Measurements from ENCODE around the gene SLC17A3.

Gene SLC17A3

DNA sequence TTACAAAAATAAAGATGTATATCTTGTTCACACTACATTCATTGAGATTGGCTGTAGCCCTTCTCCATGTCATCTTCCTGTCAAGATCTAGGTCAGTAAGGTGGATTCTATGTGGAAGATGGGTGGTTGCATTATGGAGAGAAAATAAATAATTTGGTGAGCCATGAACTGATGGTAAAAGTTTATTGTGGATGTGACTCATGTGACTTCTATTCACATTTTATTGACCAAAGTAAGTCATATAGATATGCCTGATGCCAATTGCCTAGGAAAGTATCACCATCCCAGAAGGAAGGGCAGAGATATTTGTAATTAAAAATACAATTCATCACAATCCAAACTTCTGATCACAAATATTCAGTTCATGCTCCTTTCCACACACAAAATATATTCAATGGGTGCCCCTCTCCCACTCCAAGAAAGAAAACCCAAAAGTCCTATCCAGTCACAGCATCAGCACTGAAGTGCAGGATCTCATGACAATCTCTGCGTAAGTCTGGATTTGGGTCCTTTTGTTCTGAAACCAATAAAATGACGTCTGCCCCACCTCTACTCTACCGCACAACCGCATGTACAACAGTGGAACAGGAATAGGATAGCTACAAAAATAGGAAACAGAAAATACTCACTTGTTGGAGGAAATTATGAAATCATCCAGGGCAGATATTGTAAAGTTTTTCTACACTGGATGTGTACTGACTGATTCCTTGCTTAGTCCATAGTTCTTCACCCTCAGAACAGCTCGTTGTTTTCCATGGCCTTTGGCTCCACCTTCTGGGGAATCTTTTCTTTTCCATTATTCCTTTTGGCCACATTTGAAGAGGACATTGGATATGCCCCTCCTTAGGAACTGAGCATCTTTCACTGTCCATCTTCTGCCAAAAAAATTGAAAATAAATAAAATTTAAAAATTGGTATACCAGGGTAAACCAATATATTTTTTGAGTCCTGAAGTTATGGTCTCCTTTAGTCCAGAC, 16.1 kb upstream of the SLC17A3 start:
- DNase-seq = peak; percentile 54 to 79 (median 61)

DNA sequence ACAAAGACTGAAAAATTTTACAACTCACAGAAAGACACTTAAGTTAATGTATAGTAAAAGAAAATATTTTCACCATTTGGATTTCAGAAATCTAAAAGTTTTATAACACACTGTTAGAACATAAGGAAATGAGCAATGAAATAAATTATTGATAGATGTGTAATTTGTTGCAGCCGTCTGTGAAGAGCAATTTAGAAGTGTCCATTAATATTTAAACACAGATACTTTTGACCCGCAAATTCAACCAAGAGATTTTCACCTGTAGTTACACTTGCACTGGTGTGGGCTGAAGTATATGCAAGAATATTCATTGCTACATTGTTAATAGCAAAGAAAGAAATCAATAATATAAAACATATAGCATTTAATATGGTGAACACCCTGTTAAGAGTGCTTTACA, 14.6 kb upstream of the SLC17A3 start:
- DNase-seq = no peak

DNA sequence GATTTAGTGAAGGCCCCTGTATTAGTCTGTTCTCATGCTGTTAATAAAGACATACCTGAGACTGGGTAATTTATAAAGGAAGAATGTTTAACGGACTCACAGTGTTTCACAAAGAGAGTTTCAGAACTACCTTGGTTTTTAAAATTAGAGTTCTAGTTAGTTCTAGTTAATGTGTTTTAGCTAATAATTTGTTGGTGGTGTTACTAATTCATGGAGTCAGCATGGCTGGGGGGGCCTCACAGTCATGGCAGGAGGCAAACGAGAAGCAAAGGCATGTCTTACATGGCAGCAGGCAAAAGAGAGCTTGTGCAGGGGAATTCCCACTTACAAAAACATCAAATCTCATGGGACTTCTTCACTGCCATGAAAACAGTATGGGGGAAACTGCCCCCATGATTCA, 12.0 kb upstream of the SLC17A3 start:
- no peak for DNase-seq

DNA sequence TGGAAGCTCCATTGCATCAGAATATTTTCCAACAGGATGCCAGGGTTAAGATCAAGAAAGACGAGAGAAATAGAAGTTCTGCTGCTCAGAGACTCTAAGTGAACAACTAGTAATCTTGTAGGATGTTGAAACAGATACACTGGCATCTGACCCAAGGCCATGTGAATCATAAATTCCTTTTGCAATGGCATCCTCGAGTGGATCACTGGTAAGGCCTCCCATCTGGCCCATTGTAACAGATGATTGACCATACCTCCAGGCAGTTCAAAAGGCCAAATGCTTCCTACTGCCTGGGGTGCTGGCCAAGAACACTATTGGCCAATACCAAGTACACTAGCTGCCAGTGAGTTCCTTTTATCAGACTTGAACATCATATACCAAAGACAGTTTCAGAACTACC, 9.9 kb upstream of the SLC17A3 start:
- DNase-seq = no peak

DNA sequence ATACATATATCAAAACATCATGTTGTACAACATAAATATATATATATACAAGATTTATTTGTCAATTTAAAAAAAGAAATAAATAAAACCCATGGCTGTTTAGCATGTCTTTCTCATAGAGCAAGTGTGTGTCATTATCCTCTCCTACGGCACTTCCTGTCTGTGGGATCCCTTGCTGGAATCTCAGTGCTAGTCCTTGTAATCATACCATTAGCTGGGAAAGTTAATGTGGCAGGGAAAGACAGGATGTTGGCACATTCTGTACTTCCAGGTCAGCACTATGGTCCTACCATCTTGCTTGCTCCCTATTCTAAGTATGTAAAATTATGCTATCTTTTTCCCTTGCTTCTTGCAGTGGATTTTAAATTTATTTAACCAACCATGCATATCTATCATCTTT, 9.5 kb upstream of the SLC17A3 start:
- DNase-seq = peak in 1 of 3 experiments; percentile 2

DNA sequence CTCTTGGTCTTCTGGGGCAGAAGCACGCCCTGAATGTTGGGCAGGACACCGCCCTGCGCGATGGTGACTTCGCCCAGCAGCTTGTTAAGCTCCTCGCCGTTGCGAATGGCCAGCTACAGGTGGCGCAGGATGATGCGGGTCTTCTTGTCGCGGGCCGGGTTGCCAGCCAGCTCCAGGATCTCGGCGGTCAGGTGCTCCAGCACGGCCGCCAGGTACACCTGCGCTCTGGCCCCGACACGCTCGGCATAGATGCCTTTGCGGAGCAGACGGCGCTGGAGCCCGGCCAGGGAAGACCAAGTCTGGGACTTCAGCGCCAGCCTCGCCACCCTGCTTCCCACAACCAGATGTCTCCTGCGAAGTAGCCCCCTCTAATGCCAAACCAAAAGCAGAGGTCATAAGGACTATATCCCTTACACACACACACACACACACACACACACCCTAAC, 8.0 kb upstream of the SLC17A3 start:
- no peak for DNase-seq

DNA sequence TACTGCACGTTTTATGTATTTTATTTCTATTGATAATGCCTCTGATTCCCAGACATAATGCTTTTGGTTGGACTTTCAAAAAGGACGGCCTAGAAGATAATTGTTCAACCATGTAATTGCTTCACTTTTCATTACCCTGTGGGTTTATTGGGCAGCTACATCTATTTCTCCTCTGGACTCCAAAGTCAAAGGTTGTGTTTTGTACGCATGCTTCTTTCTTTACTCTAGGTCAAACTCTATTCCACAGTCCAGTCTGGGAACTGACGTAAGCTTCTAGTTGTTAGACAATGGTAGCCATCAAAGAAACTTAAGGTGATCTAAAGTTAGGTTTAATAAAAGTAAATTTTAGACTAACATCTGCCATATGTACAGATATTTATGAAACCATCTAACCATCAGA, 6.6 kb upstream of the SLC17A3 start:
- no peak for DNase-seq

DNA sequence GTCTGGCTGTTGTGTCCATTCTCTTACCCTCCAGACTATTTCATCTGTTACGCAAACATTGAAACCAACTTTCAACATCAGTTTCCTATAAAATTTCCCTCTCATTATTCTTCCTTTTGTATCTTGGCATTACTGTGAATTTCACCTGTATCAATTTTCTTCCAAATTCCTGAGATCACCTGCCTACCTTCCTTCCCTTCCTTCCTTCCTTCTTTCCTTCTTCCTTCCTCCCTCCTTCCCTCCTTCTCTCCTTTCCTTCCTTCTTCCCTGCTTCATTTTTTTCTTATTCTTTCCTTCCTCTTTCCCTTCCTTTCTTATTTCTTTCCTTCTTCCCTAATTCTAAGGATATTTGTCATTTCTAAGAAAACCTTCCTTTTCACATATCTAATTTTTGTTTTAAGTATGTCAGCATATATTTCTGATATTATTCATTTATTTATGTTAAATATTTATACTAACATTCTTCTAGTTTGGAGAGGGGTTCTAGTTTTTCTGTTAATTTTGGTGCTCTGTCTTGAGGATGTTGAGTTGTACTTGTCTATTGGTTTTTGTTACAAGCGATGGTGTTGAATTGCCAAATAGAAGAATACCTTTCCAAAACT, 4.8 kb upstream of the SLC17A3 start:
- no peak for DNase-seq

DNA sequence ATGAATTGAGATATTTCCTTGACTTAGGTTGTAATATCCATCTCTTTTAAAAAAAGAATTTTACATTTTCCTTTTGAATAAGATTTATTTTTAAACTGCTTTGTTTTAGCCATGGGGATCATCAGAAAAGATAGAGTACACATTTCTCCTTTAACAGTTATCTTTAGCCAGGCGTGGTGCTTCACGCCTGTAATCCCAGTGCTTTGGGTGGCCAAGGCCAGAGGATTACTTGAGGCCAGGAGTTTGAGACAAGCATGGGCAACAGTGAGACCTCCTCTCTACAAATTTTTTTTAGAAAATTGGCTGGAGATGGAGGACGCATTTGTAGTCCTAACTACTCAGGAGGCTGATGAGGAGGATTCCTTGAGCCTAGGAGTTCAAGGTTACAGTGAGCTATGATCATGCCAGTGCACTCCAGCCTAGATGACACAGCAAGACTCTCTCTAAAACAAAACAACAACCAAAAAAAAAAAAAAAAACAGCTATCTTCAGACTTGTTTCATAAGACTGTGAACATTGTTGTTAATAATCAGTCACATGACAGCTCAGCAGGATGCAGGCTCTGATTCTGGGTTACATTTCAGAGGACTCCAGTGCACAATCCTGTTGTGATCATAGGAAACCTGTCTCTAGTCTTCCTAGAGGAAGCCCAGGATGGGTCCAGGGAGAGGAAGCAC, 2.0 kb upstream of the SLC17A3 start:
- DNase-seq = no peak

DNA sequence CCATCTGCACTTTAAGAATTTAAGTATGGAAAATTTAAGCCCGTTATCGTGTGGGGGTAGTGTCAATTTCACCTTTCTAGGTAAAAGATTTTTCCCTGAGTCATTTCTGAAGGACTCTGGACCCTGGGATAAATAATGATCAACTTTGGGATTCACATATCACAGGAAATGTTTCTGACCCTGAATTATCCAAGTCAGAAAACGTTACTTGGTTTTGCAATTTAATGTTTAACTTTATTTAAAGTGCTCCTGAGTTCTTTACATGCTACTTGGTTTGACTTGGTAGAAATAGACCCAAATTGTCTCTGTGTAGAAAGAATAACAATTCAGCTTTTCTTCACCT, 1.5 kb upstream of the SLC17A3 start:
- DNase-seq = no peak

DNA sequence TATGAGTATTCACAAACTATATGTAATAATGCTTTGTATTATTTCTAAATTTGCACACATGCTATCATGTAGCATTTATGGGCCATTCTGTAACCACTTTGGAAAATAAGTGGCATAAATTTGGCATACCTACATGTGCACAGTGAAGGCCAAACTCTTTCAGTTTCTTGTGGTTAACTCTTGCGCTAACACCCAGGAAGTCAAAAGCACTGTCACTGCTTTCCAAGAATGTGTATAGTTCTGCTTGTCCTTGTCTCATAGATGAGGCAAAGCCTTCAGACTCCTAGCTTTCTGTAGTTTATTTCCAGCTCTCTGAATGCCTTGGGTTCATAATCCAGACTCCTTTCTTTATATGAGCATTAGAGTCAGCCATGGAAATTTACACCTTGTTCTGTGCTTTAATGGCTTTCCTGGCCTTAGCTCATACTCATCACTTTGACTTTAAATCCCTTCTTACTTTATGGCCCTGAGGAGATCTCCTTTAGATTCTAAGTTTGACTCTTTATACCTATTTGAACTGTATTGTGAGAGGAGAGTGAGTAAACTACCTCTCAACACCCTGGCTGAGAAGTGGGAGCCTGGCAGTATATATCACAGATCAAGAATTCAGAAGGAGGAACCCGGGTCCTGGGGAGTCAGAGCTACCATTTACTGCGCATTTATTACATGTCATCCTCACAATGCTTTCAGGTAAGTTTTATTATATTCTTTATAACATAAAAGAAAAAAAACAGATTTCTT, 949 bp upstream of the SLC17A3 start:
- DNase-seq = no peak

DNA sequence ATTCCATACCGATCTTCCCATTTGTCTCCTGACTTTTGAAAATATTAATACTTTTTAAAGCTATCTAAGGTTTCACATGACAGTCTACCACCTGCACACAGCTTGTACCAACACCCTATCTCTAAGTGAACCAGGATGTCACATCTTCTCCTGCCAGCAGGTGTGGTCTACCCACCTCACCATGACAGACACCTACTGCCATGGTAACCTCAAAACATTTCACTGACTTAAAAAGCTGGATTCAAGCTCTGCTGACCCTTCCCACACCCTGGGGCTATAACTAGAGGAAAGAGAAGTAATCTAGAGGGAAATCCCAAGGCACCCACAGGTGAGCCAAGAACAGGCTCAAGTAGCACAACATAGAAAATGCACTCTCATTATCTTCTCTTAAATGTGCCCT, 1.2 kb downstream of the SLC17A3 start:
- DNase-seq = no peak

DNA sequence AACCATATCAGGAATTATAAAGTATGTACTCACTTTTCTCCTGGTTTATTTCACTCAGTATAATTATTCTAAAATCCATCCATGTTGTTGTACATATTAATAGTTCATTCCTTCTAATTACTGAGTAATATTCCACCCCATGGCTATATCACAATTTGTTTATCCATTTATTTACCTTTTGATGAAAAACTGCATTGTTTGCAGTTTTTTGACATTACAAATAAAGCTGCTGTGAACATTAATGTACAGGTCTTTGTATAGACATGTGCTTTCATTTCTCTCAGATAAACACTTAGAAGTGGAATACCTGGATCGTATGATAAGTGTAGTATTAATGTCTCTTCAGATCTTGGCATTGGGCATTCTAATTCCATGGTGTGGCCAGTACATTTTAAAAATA, 4.2 kb downstream of the SLC17A3 start:
- no peak for DNase-seq

DNA sequence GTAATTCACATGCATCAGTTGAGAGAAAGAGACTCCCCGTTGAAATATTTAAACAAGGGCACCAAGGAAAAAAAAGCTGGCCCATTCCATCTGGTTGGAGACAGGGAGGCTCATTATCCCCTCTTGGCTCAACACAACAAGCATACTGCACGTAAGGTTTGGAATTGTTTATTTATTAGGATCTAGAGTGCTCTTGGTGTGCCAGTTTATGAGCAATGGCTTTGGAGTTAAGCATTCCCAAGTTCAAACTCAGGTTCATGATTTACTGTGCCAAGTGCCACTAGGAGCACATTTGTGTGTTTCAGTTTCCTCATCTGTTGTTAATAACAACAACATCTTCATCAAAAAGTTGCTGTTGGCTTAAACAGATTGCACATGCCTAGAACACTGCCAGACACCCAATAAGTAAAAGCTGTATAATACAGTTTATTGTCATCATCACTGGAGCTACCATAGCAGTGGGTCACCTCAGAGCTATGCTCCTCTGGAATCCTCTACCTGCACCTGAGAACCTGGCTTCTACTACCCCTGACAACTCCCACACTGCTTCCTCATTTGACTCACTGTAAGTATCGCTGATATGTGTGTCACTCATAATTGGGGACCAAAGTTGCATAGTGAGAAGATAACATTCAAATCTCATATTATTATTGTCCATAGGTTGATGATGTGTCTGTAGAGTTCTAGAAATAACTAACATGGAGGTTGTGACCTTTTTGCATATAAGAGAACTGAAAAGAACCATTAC, 5.4 kb downstream of the SLC17A3 start:
- DNase-seq = no peak

DNA sequence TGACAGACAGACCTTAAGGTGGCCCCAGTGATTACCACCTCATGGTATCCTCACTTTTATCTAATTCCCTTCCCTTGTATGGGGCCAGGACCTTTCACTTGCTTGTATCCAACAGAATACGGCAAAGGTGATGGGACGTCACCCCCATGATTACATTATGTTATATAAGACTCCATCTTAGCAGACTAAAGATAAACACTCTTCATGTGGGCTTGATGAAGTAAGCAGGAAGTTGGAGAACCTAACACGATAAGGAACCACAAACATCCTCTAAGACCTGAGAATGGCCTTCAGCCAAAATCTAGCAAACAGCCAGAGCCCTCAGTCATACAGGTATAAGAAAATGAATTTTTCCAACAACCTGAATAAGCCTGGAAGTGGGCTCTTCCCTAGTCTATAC, 8.0 kb downstream of the SLC17A3 start:
- no peak for DNase-seq

DNA sequence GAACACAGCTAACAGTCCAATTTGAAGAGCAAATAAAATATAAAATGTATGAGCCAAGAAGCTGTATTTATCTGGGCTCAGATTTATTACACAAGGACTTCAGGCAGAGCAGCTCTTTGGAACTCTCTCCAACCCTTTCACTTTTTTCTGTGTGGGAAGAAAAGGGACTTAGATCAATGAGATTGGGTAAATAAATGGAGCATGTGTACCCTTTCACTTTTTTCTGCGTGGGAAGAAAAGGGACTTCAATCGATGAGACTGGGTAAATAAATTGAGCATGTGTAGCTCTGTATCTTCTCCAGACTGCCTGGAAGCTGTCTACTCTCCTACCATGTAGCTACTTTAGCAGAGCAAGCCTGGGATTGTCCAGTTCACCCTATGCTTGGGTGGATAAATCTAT, 10.7 kb downstream of the SLC17A3 start:
- DNase-seq = no peak

DNA sequence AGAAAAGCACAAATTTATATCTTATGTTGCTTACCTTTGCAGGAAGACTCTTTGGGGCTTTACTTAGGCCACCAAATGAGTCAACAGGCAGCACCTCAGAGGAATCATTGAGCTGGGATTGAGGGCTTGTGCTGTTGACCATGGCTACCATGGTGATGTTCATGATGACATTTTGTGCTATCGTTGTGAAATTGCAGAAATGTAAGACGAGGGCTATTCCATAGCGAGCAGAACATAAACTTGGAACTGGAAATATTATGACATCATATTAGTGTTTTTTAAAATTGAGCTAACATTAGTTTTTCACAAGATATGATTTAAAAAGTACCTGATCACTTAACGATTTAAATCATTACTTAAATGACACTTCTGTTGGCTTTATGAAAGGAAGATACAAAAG, 11.8 kb downstream of the SLC17A3 start:
- DNase-seq = no peak

DNA sequence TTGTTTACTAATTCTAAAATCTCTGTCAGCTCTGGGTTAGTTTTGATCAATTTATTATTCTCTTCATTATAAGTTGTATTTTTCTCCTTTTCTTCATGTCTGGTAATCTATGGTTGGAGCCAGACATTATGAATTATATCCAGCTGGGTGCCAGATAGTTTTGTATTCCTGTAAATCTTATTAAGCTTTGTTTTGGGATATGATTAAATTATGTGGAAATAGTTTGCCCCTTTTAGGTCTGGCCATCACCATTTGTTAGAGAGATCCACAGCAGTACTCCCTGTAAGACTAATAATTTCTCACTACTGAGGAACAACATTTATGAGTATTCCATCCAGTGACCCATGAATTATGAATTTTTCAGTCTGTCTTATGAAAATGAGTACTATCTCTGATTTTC, 21.3 kb downstream of the SLC17A3 start:
- DNase-seq = no peak

DNA sequence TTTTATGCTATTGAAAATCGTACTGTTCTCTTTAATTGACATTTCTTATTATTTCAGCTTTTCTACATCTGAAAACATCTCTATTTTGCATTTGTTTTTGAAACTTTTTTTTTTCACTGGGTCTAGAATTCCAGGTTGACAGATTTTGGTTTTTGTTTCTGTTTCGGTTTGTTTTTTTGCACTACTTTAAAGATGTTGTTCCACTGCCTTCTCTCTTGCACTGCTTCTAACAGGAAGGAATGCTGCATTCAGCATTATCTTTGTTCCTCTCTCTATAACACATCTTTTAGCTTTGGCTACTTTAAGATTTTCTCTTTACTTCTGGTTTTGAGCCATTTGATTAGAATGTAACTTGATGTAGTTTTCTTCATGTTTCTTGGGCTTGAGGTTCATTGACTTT, 22.1 kb downstream of the SLC17A3 start:
- no peak for DNase-seq

DNA sequence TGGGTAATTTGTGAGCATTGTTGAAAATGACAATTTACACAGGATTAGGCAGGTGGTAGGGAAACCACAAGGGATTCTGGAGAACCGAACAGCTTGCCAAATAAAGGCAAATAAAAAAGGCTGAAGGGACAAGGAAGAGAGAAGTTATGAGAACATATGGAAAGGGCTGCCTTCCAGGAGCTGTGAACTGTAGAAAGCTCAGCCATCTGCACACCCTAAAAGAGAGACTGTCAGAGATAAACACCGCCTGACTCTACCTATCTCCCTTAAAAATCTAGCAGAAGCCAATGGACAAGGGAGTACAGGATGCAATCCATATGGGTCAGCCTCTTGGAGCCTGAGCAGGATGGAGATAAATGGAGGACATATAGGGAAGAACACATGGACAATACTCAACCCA, 29.5 kb downstream of the SLC17A3 start:
- no peak for DNase-seq

DNA sequence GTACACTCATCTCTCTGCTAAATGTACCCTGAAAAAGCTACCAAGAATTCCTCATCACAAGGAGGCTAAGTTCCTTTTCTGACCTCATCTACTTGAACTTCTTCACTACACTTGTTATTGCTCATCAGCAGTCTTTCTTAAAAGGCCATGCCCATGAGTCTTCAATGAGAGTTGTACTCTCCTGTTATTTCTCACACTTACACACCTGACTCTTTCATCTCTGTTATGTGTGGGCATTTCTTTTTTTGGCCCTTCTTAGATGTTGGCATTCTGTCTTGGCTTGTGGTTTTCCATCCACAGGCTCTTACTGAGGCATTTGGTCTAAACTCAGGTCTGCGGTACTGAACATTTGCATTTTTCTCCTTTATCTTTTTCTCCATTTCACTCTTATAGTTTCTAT, 31.5 kb downstream of the SLC17A3 start:
- no peak for DNase-seq

DNA sequence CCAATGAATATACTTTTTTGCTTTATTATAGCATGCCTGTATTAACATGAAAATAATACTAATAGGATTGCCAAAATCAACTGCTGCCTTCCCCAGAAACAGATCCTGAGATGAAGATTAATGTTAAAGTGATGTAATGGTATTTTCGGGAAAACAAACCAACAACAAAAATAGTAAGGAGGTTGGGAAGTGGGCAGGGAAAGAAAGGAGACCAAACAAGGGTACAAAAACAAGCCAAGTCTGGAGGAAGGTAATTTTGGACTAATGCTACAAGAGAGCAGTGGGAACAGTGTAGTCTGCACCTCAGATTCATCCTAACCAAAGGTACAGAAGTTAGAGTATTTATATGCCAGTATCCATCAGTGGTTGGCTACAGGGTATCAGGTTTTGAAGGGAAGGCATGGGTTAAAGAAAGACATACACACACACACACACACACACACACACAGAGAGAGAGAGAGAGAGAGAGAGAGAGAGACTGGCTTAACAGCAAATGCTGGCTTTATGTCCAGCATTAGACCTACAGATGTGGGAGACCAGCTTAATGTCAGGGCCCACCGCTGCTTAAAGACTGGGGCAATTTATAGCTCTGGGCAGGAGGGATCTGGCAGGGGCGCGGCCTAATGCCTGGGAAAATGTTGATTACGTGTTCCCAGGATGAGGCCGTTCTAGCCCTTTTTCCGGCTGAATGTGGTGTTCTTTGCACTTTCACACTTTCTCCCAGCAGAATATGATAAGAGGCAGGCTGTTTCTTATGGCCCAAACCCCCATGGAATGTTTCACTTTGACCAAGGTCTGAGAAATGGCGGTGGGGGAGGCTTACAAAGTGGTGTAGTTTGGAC, 38.4 kb downstream of the SLC17A3 start:
- no peak for DNase-seq
